Measurements from ENCODE around the gene TEX14.
"Not testable (repeated sequence)": the region's sequence is repeated elsewhere in the genome, so short reads cannot be mapped to it uniquely, and the experiment has no call there.

The TEX14 gene

GRCh38 chr17:58688521-58688920 lies 3.3 kb downstream of the TEX14 start:
- no peak for TF ChIP-seq CTCF (IDR thresholded peaks at IDR 0.05; ENCODE audit: borderline replicate concordance, insufficient read depth, low read depth, low read length)
- H3K4me3 ChIP-seq (ENCODE audit: low read depth, low read length): no peak overlapping the region

GRCh38 chr17:58686980-58687379 lies 4.9 kb downstream of the TEX14 start:
- TF ChIP-seq CTCF (IDR thresholded peaks at IDR 0.05; ENCODE audit: borderline replicate concordance, insufficient read depth, low read depth, low read length): no peak

GRCh38 chr17:58684462-58684861 lies 7.4 kb downstream of the TEX14 start:
- H3K4me3 ChIP-seq (ENCODE audit: low read depth, low read length): not testable (repeated sequence)

More at GRCh38 chr17:58686980-58687379, 4.9 kb downstream of the TEX14 start:
- no peak overlapping the region for H3K4me3 ChIP-seq (ENCODE audit: low read depth, low read length)

GRCh38 chr17:58684003-58684402 lies 7.8 kb downstream of the TEX14 start:
- no peak for TF ChIP-seq CTCF (IDR thresholded peaks at IDR 0.05; ENCODE audit: borderline replicate concordance, insufficient read depth, low read depth, low read length)
- no peak overlapping the region for H3K4me3 ChIP-seq (ENCODE audit: low read depth, low read length)

GRCh38 chr17:58680038-58680369 lies 11.8 kb downstream of the TEX14 start:
- TF ChIP-seq CTCF (IDR thresholded peaks at IDR 0.05; ENCODE audit: borderline replicate concordance, insufficient read depth, low read depth, low read length): no peak
- H3K4me3 ChIP-seq (ENCODE audit: low read depth, low read length): no peak overlapping the region

GRCh38 chr17:58679263-58680037 lies 12.4 kb downstream of the TEX14 start:
- TF ChIP-seq CTCF (IDR thresholded peaks at IDR 0.05; ENCODE audit: borderline replicate concordance, insufficient read depth, low read depth, low read length): no peak
- no peak overlapping the region for H3K4me3 ChIP-seq (ENCODE audit: low read depth, low read length)

- H3K4me3 ChIP-seq (ENCODE audit: low read depth, low read length): not testable (repeated sequence)
Observed at GRCh38 chr17:58678287-58678686, 13.6 kb downstream of the TEX14 start.

- no peak overlapping the region for H3K4me3 ChIP-seq (ENCODE audit: low read depth, low read length)
- no peak for TF ChIP-seq CTCF (IDR thresholded peaks at IDR 0.05; ENCODE audit: borderline replicate concordance, insufficient read depth, low read depth, low read length)
Observed at GRCh38 chr17:58677194-58677880, 14.5 kb downstream of the TEX14 start.

Measured in GM12875 (cell line).